ENCODE results near the gene MAD1L1.

DNA sequence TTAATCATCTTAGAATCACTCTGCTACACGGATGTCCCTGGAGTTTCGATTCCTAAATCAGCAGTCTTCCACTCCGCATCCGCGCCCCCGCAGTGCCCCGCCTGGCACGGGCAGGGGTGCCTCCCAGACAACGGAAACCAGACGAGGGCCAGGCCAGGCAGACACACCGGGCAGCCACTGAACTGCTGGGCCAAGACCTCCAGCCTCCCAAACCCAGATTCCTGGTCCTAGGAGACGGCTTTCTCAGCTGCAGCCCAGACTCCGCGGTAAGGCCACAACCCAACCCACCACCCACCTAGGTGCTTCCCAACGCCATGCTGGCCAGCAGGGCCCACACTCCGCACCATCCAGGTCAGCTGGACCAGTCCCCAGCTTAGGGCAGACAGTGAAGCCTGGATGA lies 33.2 kb downstream of the MAD1L1 start:
- TF ChIP-seq CTCF (IDR thresholded peaks at IDR 0.05) (no peak), POLR2A (IDR thresholded peaks at IDR 0.05) (no peak), EP300 (IDR thresholded peaks at IDR 0.05) (no peak)
